ENCODE data around the gene ZBTB7C. TPM values are rescaled to one million over a fixed set of nuclear protein-coding genes. Genes with fewer than 3 reads are reported as not detected.

ZBTB7C gene
- total RNA-seq, 4 donors from 2014 or later: 5.0 to 14.1 (median 13.3) TPM

- no peak for DNase-seq (ENCODE audit: low spot score)
- TF ChIP-seq, protein P1, sequence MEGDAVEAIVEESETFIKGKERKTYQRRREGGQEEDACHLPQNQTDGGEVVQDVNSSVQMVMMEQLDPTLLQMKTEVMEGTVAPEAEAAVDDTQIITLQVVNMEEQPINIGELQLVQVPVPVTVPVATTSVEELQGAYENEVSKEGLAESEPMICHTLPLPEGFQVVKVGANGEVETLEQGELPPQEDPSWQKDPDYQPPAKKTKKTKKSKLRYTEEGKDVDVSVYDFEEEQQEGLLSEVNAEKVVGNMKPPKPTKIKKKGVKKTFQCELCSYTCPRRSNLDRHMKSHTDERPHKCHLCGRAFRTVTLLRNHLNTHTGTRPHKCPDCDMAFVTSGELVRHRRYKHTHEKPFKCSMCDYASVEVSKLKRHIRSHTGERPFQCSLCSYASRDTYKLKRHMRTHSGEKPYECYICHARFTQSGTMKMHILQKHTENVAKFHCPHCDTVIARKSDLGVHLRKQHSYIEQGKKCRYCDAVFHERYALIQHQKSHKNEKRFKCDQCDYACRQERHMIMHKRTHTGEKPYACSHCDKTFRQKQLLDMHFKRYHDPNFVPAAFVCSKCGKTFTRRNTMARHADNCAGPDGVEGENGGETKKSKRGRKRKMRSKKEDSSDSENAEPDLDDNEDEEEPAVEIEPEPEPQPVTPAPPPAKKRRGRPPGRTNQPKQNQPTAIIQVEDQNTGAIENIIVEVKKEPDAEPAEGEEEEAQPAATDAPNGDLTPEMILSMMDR (IDR thresholded peaks at IDR 0.05): no peak
- ATAC-seq (ENCODE audit: low FRiP score): no peak
These were observed 88.1 kb downstream of the ZBTB7C start for GRCh38 chr18:48321121-48321520.

- DNase-seq (ENCODE audit: low spot score) (no peak), ATAC-seq (ENCODE audit: low FRiP score) (no peak)
- TF ChIP-seq, protein P1 (IDR thresholded peaks at IDR 0.05): no peak
These were observed 88.6 kb downstream of the ZBTB7C start for GRCh38 chr18:48320639-48320945.

DNA sequence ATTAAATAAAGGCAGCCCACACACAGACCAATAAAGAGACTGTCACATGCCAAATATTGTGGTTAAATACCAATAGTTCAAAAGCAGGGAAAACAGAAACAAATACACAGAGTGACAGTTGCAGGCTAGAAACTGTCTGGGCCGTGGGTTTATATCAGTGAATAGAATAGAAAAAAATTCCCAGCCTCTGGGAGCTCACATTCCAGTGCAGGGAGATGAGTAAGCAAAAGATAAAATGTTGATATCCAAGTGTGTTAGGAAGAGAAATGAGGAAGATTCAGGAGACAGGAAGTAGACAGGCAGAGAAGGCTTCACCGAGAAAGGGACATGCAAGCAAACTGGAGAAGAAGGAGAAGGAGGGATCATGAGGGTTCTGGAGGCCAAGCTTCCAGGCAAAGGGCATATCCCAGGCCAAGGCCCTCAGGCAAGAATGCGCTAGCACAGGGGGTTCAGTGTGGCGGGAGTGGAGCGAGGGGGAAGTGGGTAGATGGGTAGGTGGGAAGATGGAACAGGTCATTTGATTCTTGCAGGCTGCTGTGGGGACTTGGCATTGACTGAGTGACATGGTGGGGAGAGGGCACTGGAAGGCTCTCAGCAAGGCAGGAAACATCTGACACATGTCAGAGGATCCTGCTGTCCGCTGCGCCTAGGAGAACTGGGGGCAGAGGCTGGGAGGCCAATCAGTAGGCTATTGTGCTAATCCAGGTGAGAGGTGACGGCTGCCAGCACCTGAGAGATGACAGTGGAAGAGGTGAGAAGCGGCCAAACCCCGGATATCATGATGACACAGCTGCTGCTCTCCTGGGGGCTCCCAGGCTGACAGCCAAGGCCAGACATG is 89.2 kb downstream of the ZBTB7C start:
- TF ChIP-seq, protein P1 (IDR thresholded peaks at IDR 0.05): no peak
- DNase-seq (ENCODE audit: low spot score): no peak

GRCh38 chr18:48318436-48318835 is 90.7 kb downstream of the ZBTB7C start:
- TF ChIP-seq, protein P1 (IDR thresholded peaks at IDR 0.05): no peak
- ATAC-seq (ENCODE audit: low FRiP score) (no peak), DNase-seq (ENCODE audit: low spot score) (no peak)

More for the DNA sequence above, 89.2 kb downstream of the ZBTB7C start:
- ATAC-seq (ENCODE audit: low FRiP score): peak; percentile 81

DNA sequence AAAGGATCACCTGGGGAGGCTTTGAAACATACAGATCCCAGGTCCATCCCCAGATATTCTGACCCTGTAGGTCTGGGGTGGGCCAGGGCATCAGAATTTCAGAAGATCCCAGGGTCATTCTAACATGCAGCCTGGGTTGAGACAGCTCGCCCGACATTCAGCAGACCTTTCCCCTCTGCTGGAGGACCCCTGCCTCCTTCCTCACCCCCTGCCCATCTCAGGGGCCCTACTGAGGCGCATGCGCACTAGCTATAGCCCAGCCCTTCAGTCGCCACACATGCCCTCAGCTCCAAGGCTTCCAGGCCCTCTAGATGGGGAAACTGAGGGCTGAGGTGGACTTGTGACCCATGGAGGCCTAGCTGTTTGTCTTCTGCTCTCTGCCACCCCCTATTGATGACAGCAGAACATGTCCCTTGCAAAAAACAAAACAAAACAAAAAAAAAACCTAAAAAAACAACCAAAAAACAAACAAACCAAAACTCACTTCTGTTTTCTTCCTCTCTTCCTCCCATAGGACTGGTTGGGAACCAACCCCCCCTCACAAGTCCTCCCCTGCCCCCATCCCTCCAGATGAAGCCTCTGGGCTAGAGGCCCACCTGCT is 91.3 kb downstream of the ZBTB7C start:
- TF ChIP-seq, protein P1 (IDR thresholded peaks at IDR 0.05): no peak
- DNase-seq (ENCODE audit: low spot score): no peak

GRCh38 chr18:48316177-48316576 is 93.0 kb downstream of the ZBTB7C start:
- TF ChIP-seq, protein P1 (IDR thresholded peaks at IDR 0.05): no peak
- ATAC-seq (ENCODE audit: low FRiP score) (no peak), DNase-seq (ENCODE audit: low spot score) (no peak)

More for the DNA sequence above, 91.3 kb downstream of the ZBTB7C start:
- ATAC-seq (ENCODE audit: low FRiP score): no peak

- TF ChIP-seq, protein P1 (IDR thresholded peaks at IDR 0.05): no peak
- DNase-seq (ENCODE audit: low spot score) (no peak), ATAC-seq (ENCODE audit: low FRiP score) (no peak)
These were observed 94.5 kb downstream of the ZBTB7C start for GRCh38 chr18:48314690-48315089.
